ENCODE data around the gene SMO. TPM values are rescaled to one million over a fixed set of nuclear protein-coding genes. Genes with fewer than 3 reads are reported as not detected.

The SMO gene
- total and polyA plus RNA-seq, 2 experiments from 2014 or later = 13.1 to 61.5 TPM

- Histone ChIP-seq H3K27me3 (ENCODE audit: insufficient read depth) (no peaks in the 10 kb centered on the region), H4K20me1 (replicated peaks; ENCODE audit: insufficient read depth) (0 out of 2 replicates have a peak, but pooled peaks cover 6% of the 10 kb centered on the region), H3F3A (replicated peaks; ENCODE audit: low read depth) (peaks cover 6% of the 10 kb centered on the region; the same call in 1 of the 2 replicates), H3K79me2 (replicated peaks; ENCODE audit: insufficient read depth) (peaks cover 16% of the 10 kb centered on the region), H3K4me2 (no peak overlapping the region), H3K27ac (ENCODE audit: low read depth) (no peak overlapping the region), H3K9me2 (ENCODE audit: insufficient read depth) (no peaks in the 10 kb centered on the region), H3K4me1 (ENCODE audit: insufficient read depth) (no peaks in the 10 kb centered on the region), H3K36me3 (ENCODE audit: insufficient read depth) (no peaks in the 10 kb centered on the region), H2AFZ (no peak overlapping the region), H3K4me3 (no peak overlapping the region)
- H3K4me3 Mint-ChIP-seq = no peak overlapping the region
- no peak overlapping the region for H3K27ac Mint-ChIP-seq
- TF ChIP-seq, protein P1, sequence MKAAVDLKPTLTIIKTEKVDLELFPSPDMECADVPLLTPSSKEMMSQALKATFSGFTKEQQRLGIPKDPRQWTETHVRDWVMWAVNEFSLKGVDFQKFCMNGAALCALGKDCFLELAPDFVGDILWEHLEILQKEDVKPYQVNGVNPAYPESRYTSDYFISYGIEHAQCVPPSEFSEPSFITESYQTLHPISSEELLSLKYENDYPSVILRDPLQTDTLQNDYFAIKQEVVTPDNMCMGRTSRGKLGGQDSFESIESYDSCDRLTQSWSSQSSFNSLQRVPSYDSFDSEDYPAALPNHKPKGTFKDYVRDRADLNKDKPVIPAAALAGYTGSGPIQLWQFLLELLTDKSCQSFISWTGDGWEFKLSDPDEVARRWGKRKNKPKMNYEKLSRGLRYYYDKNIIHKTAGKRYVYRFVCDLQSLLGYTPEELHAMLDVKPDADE (IDR thresholded peaks at IDR 0.05) = no peak
- TF ChIP-seq, protein P2, sequence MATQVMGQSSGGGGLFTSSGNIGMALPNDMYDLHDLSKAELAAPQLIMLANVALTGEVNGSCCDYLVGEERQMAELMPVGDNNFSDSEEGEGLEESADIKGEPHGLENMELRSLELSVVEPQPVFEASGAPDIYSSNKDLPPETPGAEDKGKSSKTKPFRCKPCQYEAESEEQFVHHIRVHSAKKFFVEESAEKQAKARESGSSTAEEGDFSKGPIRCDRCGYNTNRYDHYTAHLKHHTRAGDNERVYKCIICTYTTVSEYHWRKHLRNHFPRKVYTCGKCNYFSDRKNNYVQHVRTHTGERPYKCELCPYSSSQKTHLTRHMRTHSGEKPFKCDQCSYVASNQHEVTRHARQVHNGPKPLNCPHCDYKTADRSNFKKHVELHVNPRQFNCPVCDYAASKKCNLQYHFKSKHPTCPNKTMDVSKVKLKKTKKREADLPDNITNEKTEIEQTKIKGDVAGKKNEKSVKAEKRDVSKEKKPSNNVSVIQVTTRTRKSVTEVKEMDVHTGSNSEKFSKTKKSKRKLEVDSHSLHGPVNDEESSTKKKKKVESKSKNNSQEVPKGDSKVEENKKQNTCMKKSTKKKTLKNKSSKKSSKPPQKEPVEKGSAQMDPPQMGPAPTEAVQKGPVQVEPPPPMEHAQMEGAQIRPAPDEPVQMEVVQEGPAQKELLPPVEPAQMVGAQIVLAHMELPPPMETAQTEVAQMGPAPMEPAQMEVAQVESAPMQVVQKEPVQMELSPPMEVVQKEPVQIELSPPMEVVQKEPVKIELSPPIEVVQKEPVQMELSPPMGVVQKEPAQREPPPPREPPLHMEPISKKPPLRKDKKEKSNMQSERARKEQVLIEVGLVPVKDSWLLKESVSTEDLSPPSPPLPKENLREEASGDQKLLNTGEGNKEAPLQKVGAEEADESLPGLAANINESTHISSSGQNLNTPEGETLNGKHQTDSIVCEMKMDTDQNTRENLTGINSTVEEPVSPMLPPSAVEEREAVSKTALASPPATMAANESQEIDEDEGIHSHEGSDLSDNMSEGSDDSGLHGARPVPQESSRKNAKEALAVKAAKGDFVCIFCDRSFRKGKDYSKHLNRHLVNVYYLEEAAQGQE (IDR thresholded peaks at IDR 0.05; ENCODE audit: unreplicated experiment) = no peak
- no peaks in the 10 kb centered on the region for H3K9me3 Mint-ChIP-seq
- no peaks in the 10 kb centered on the region for H3K4me1 Mint-ChIP-seq
- no peak for ATAC-seq
- peaks cover 55% of the 10 kb centered on the region for H3K36me3 Mint-ChIP-seq (ENCODE audit: low read depth)
- no peak for DNase-seq (ENCODE audit: low spot score)
- H3K27me3 Mint-ChIP-seq (ENCODE audit: insufficient read depth, low read depth, poor library complexity) = peaks cover 5% of the 10 kb centered on the region
These were observed 17.8 kb downstream of the SMO start for GRCh38 chr7:129205987-129206785.

- Histone ChIP-seq H3K79me2 (replicated peaks; ENCODE audit: insufficient read depth) (no peaks in the 10 kb centered on the region; the same call in 1 of the 2 replicates), H3K4me2 (no peak overlapping the region), H3K4me1 (ENCODE audit: insufficient read depth) (no peaks in the 10 kb centered on the region), H3K9me2 (ENCODE audit: insufficient read depth) (no peaks in the 10 kb centered on the region), H3K27me3 (ENCODE audit: insufficient read depth) (no peaks in the 10 kb centered on the region), H3K4me3 (no peak overlapping the region), H2AFZ (no peak overlapping the region), H3F3A (replicated peaks; ENCODE audit: low read depth) (peaks cover 6% of the 10 kb centered on the region; the same call in 1 of the 2 replicates), H3K27ac (ENCODE audit: low read depth) (no peak overlapping the region), H3K36me3 (ENCODE audit: insufficient read depth) (no peaks in the 10 kb centered on the region), H4K20me1 (replicated peaks; ENCODE audit: insufficient read depth) (no peaks in the 10 kb centered on the region)
- Mint-ChIP-seq H3K27me3 (ENCODE audit: insufficient read depth, low read depth, poor library complexity) (peaks cover 8% of the 10 kb centered on the region), H3K4me1 (no peaks in the 10 kb centered on the region), H3K4me3 (no peak overlapping the region), H3K36me3 (ENCODE audit: low read depth) (peaks cover 69% of the 10 kb centered on the region), H3K27ac (no peak overlapping the region), H3K9me3 (no peaks in the 10 kb centered on the region)
- TF ChIP-seq EZH2 (IDR thresholded peaks at IDR 0.05; ENCODE audit: low read depth, unreplicated experiment) (no peak), STAT1 (IDR thresholded peaks at IDR 0.05; ENCODE audit: unreplicated experiment) (no peak), POLR2AphosphoS5 (IDR thresholded peaks at IDR 0.05; ENCODE audit: low read depth) (no peak)
- ATAC-seq = no peak
- DNase-seq (ENCODE audit: low spot score) = no peak
These were observed 20.2 kb downstream of the SMO start for GRCh38 chr7:129208667-129209066.

All from GM23338 (cell line).